Stimulated activated CD4-positive, alpha-beta T cell treated with anti-CD3 and anti-CD28 coated beads, Interleukin-12 subunit alpha, Interleukin-12 subunit beta, amount 100 ng/mL, for 24 hours (primary cell): ENCODE data around the gene APOBEC2.

Experiments
- DNase-seq, 2 experiments: peaks; one replicate each; pipeline ENCODE4 v3.0.0-alpha.2; 2020; ENCODE audit warnings: low read depth in 2 of 2

Gene APOBEC2

GRCh38 chr6:41037107-41037900 is 15.7 kb upstream of the APOBEC2 start:
- no peak for DNase-seq

GRCh38 chr6:41038205-41038604 is 14.8 kb upstream of the APOBEC2 start:
- DNase-seq = no peak

- DNase-seq = peak in 1 of 2 experiments; percentile 41
Observed at GRCh38 chr6:41039060-41039998, 13.7 kb upstream of the APOBEC2 start, which contains the start of gene UNC5CL. UNC5CL (minus strand) TSS chr6:41039221; CDS start chr6:41035074, 4,147 bp downstream.

GRCh38 chr6:41040101-41040939 is 12.7 kb upstream of the APOBEC2 start:
- no peak for DNase-seq

- DNase-seq = no peak
Observed at GRCh38 chr6:41040940-41041536, 12.0 kb upstream of the APOBEC2 start.

GRCh38 chr6:41042226-41043055 is 10.6 kb upstream of the APOBEC2 start, which contains the start of gene TSPO2:
TSPO2 (plus strand) TSS chr6:41042467; CDS start chr6:41042986, 519 bp downstream.
- DNase-seq = no peak

- no peak for DNase-seq
Observed at GRCh38 chr6:41043151-41043550, 9.9 kb upstream of the APOBEC2 start.

GRCh38 chr6:41045664-41046063 is 7.3 kb upstream of the APOBEC2 start:
- DNase-seq = no peak

GRCh38 chr6:41046084-41046483 is 6.9 kb upstream of the APOBEC2 start:
- no peak for DNase-seq

GRCh38 chr6:41047306-41047705 is 5.7 kb upstream of the APOBEC2 start:
- no peak for DNase-seq

GRCh38 chr6:41047745-41048732 is 5.0 kb upstream of the APOBEC2 start:
- DNase-seq = no peak

- no peak for DNase-seq
Observed at GRCh38 chr6:41049521-41049920, 3.5 kb upstream of the APOBEC2 start.

- DNase-seq = no peak
Observed at GRCh38 chr6:41049955-41050354, 3.0 kb upstream of the APOBEC2 start.

GRCh38 chr6:41050536-41050935 is 2.5 kb upstream of the APOBEC2 start:
- DNase-seq = no peak

GRCh38 chr6:41051873-41052272 is 1.1 kb upstream of the APOBEC2 start:
- no peak for DNase-seq

- DNase-seq = no peak
Observed at GRCh38 chr6:41054511-41054910, 1.5 kb downstream of the APOBEC2 start.

- no peak for DNase-seq
Observed at GRCh38 chr6:41055149-41055548, 2.1 kb downstream of the APOBEC2 start.

- DNase-seq = no peak
Observed at GRCh38 chr6:41056768-41057490, 3.9 kb downstream of the APOBEC2 start.
